GM18508 (cell line): ENCODE results near the gene LEMD1.

ENCODE experiments used
- ATAC-seq: cut with Tn5 transposase; IDR thresholded peaks from one replicate; pipeline ENCODE4 v1.9.1; 2021; ENCODE audit warnings: moderate number of reproducible peaks; ENCODE audit not compliant: insufficient read depth, unreplicated experiment

Gene LEMD1

DNA sequence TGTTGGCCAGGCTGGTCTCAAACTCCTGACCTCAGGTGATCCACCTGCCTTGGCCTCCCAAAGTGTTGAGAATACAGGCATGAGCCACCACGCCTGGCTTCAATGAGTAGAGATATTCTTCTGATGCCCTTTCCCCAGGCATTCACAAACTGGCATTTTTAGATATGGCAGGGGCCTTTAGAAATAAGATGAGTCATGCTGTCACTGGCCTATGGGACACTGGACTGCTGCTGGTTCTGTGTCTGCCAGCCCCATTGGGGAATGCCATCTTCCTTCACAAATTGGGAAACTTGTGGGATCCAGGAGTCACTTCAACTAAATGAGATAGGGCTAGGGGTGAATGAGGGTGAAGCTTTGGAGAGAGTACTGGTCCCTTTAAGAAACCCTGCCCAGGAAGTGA lies 81.2 kb downstream of the LEMD1 start:
- no peak for ATAC-seq

- no peak for ATAC-seq
Observed at GRCh38 chr1:205339717-205340116, 82.1 kb downstream of the LEMD1 start.

- ATAC-seq = no peak
Observed at GRCh38 chr1:205339197-205339702, 82.6 kb downstream of the LEMD1 start.

DNA sequence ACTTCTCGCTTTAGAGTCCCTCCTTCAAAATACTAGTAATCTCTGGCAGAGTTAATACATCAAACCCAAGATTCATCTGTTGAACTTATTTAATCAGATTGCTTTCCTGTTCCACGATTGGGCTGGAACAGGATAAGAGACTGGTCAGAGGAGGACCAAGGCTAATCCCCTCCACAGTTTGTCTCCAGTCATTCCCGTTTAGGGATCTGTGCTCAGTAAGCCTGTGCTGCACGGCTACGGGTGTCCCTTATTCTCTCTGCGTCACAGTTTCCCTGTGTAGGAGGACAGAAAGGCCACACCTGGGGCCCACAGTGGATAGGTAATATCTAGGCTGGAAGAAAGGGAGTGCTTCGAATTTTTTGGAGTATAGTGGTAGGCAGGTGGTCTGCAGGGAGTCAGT lies 83.8 kb downstream of the LEMD1 start:
- no peak for ATAC-seq

DNA sequence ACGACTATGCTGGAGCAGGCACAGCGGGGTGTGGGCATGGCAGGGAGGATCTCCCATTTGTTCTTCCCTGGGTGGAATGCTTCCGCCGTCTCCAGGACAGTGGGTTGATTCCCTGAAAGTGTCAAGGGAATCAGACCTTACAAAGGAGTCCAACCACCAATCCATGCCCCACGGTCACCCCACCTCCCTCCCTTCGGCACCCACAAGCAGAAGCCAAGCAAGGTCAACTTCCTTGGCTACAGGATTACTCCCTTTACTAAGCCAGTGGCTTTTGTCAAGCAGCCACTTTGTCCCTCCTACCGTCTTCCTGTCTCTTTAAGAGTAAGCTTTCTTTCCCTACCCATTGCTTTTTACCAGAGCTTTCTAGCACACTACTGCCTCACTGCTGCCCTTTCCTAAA lies 84.4 kb downstream of the LEMD1 start:
- no peak for ATAC-seq

GRCh38 chr1:205335692-205336091 lies 86.2 kb downstream of the LEMD1 start:
- no peak for ATAC-seq

- ATAC-seq = no peak
Observed at GRCh38 chr1:205332015-205332791, 89.7 kb downstream of the LEMD1 start.
